GM10847 (cell line): ENCODE measurements around the gene MAP3K14.

Experiments
- POLR2A ChIP-seq: IDR thresholded peaks from 2 replicates; pipeline ENCODE4 v1.6.1; 2011; ENCODE audit not compliant: insufficient read length; ENCODE audit errors: extremely low read depth

The MAP3K14 gene

GRCh38 chr17:45248132-45248957 lies 68.5 kb downstream of the MAP3K14 start:
- TF ChIP-seq POLR2A = peak; percentile 45

GRCh38 chr17:45247429-45248131 lies 69.2 kb downstream of the MAP3K14 start:
- peak; percentile 57 for TF ChIP-seq POLR2A

- no peak for TF ChIP-seq POLR2A
Measured at GRCh38 chr17:45246861-45247428, 69.9 kb downstream of the MAP3K14 start.

- TF ChIP-seq POLR2A = no peak
Measured at GRCh38 chr17:45246338-45246737, 70.5 kb downstream of the MAP3K14 start.

- no peak for TF ChIP-seq POLR2A
Measured at GRCh38 chr17:45244725-45245656, 71.8 kb downstream of the MAP3K14 start.

- TF ChIP-seq POLR2A = no peak
Measured at GRCh38 chr17:45243750-45244149, 73.1 kb downstream of the MAP3K14 start.

GRCh38 chr17:45242029-45242414 lies 74.8 kb downstream of the MAP3K14 start:
- TF ChIP-seq POLR2A = no peak

GRCh38 chr17:45241328-45242028 lies 75.3 kb downstream of the MAP3K14 start:
- no peak for TF ChIP-seq POLR2A

- TF ChIP-seq POLR2A = no peak
Measured at GRCh38 chr17:45240905-45241327, 75.9 kb downstream of the MAP3K14 start.

GRCh38 chr17:45238155-45238774 lies 78.6 kb downstream of the MAP3K14 start:
- TF ChIP-seq POLR2A = no peak

- no peak for TF ChIP-seq POLR2A
Measured at GRCh38 chr17:45237686-45238085, 79.1 kb downstream of the MAP3K14 start.

- no peak for TF ChIP-seq POLR2A
Measured at GRCh38 chr17:45236282-45236606, 80.6 kb downstream of the MAP3K14 start.

- TF ChIP-seq POLR2A = no peak
Measured at GRCh38 chr17:45235416-45236281, 81.2 kb downstream of the MAP3K14 start.
